B cell (primary cell): ENCODE results near the gene TRIM6. TPM values are rescaled to one million over a fixed set of nuclear protein-coding genes. Genes with fewer than 3 reads are reported as not detected.

Source experiments
- ATAC-seq: fragments of 200-7000 bp; cut with Tn5 transposase; one replicate; pipeline ENCODE4 v1.10.0; 2021; ENCODE audit warnings: low read depth, mild to moderate bottlenecking, moderate number of reproducible peaks, moderate library complexity
- CTCF ChIA-PET: fragments of 350-600 bp; sonication (Branson Sonifier 250); formaldehyde crosslinking; loops from one replicate; lab custom pipeline; 2021; ENCODE audit warnings: antibody characterized with exemption, inconsistent platforms; lab: Charles Lee
- POLR2A ChIA-PET: fragments of 350-600 bp; sonication (Branson Sonifier 250); formaldehyde crosslinking; loops from one replicate; lab custom pipeline; 2021; ENCODE audit warnings: antibody characterized with exemption; lab: Charles Lee
- DNase-seq: peaks from one replicate; pipeline ENCODE4 v3.0.0; 2013
- H2AFZ ChIP-seq: 2 replicates; pipeline ENCODE4 v1.6.1; 2012; ENCODE audit warnings: mild to moderate bottlenecking, low read depth, low read length; ENCODE audit not compliant: insufficient read depth, poor library complexity, severe bottlenecking
- H3K27ac ChIP-seq, 2 donors: 1 replicate in 1 of 2; 2 replicates in 1 of 2; pipeline ENCODE4 v1.5.1; 2012 to 2013; ENCODE audit warnings: low read length in 2 of 2, mild to moderate bottlenecking in 2 of 2, moderate library complexity in 1 of 2
- H3K27me3 ChIP-seq, 4 experiments: fragments of 200-600 bp in 1 of 4; sonication (generic) in 1 of 4; replicated peaks in 1 of 4; 1 replicate in 2 of 4; 2 replicates in 2 of 4; pipeline versions ENCODE4 v1.6.1 to v1.7.0; 2013 to 2016; ENCODE audit warnings: low read length in 3 of 4, mild to moderate bottlenecking in 2 of 4, mixed read lengths in 1 of 4, moderate library complexity in 1 of 4; ENCODE audit not compliant: insufficient read depth in 4 of 4, control insufficient read depth in 3 of 4; ENCODE audit errors: control extremely low read depth in 1 of 4
- H3K36me3 ChIP-seq, 2 experiments: replicated peaks in 1 of 2; 1 replicate in 1 of 2; 2 replicates in 1 of 2; pipeline versions ENCODE4 v1.6.1 to v1.7.1; 2013; ENCODE audit warnings: low read length in 1 of 2; ENCODE audit not compliant: insufficient read depth in 2 of 2, control insufficient read depth in 1 of 2; ENCODE audit errors: control extremely low read depth in 1 of 2, extremely low read depth in 1 of 2
- H3K4me1 ChIP-seq, 2 donors: fragments of 200-600 bp in 1 of 2; sonication (generic) in 1 of 2; 1 replicate in 1 of 2; 2 replicates in 1 of 2; pipeline versions ENCODE4 v1.5.1 to v1.6.1; 2013 to 2017; ENCODE audit warnings: low read length in 2 of 2; ENCODE audit not compliant: control insufficient read depth in 2 of 2, insufficient read depth in 2 of 2
- H3K4me2 ChIP-seq: replicated peaks from 2 replicates; pipeline ENCODE3; 2012; ENCODE audit warnings: mild to moderate bottlenecking, low read depth, low read length; ENCODE audit not compliant: poor library complexity, severe bottlenecking
- H3K4me3 ChIP-seq, 5 experiments: fragments of 200-600 bp in 1 of 5; sonication (generic) in 1 of 5; 1 replicate in 3 of 5; 2 replicates in 2 of 5; pipeline versions ENCODE4 v1.5.1 to v1.7.0; 2011 to 2016; ENCODE audit warnings: low read length in 4 of 5, mild to moderate bottlenecking in 4 of 5, low read depth in 2 of 5, control low read depth in 1 of 5, moderate library complexity in 1 of 5; ENCODE audit not compliant: insufficient read depth in 1 of 5; ENCODE audit errors: control extremely low read depth in 1 of 5, extremely low read depth in 1 of 5
- H3K79me2 ChIP-seq: fragments of 200-600 bp; sonication (generic); one replicate; pipeline ENCODE4 v1.6.0; 2016; ENCODE audit warnings: low read length; ENCODE audit not compliant: control insufficient read depth, insufficient read depth
- H3K9ac ChIP-seq: fragments of 200-600 bp; sonication (generic); 2 replicates; pipeline ENCODE4 v1.6.1; 2017; ENCODE audit warnings: mild to moderate bottlenecking, low read length, moderate library complexity
- H3K9me3 ChIP-seq, 3 donors: one replicate each; pipeline versions ENCODE4 v1.6.1 to v1.7.1; 2013; ENCODE audit warnings: low read length in 2 of 3; ENCODE audit not compliant: control insufficient read depth in 2 of 3, insufficient read depth in 1 of 3; ENCODE audit errors: control extremely low read depth in 1 of 3
- H4K20me1 ChIP-seq: 2 replicates; pipeline ENCODE4 v1.6.0; 2012; ENCODE audit warnings: mild to moderate bottlenecking, low read length; ENCODE audit not compliant: insufficient read depth, control insufficient read depth, poor library complexity, severe bottlenecking
- H3K27ac Mint-ChIP-seq: one replicate; pipeline ENCODE4 v1.8.0; 2021; ENCODE audit warnings: mixed read lengths
- H3K27me3 Mint-ChIP-seq: one replicate; pipeline ENCODE4 v1.8.0; 2021; ENCODE audit warnings: mixed read lengths
- H3K4me1 Mint-ChIP-seq: one replicate; pipeline ENCODE4 v1.8.0; 2021; ENCODE audit warnings: mixed read lengths
- H3K4me3 Mint-ChIP-seq: one replicate; pipeline ENCODE4 v1.8.0; 2021; ENCODE audit warnings: mixed read lengths
- H3K9me3 Mint-ChIP-seq: one replicate; pipeline ENCODE4 v1.8.0; 2022; ENCODE audit warnings: mixed read lengths; ENCODE audit not compliant: insufficient read depth
- EZH2 ChIP-seq: IDR thresholded peaks from 2 replicates; pipeline ENCODE4 v1.6.1; 2012; ENCODE audit warnings: borderline replicate concordance, low read depth, mild to moderate bottlenecking, moderate library complexity, low read length; ENCODE audit not compliant: insufficient read depth, poor library complexity, severe bottlenecking
- WGBS: methylation state at CpG from one replicate; pipeline ENCODE4 v1.1.5; 2013; ENCODE audit warnings: missing lambda C conversion rate; ENCODE audit not compliant: insufficient coverage; 5-methylcytosine and 5-hydroxymethylcytosine counted together
- intact Hi-C: fragments of 100-400 bp; cut with micrococcal nuclease; formaldehyde crosslinking; loops from one replicate; pipeline ENCODE4 v1.10.0; 2022
- polyA plus RNA-seq: library from polyadenylated mRNA; depleted of rRNA; stranded (reverse); fragments of >200 nt; gene quantifications from 2 replicates; pipeline ENCODE4 v1.2.3, GENCODE V29; 2012
- total RNA-seq, 2 donors: library from RNA; stranded (reverse); fragments of 120-200 nt in 1 of 2; gene quantifications; 1 replicate in 1 of 2; 2 replicates in 1 of 2; pipeline versions ENCODE4 v1.2.3 to v1.2.4, GENCODE V29; 2013 to 2022
- TF ChIP-seq, protein P1 (sequence below): fragments of 200-600 bp; IDR thresholded peaks from one replicate; pipeline ENCODE4 v1.8.0; 2022; ENCODE audit warnings: antibody characterized with exemption, mild to moderate bottlenecking

The TRIM6 gene
- total and polyA plus RNA-seq, 2 donors (not counting 1 experiment from before 2014, with no cell fraction given) = 0.10 TPM; not detected in 1

DNA sequence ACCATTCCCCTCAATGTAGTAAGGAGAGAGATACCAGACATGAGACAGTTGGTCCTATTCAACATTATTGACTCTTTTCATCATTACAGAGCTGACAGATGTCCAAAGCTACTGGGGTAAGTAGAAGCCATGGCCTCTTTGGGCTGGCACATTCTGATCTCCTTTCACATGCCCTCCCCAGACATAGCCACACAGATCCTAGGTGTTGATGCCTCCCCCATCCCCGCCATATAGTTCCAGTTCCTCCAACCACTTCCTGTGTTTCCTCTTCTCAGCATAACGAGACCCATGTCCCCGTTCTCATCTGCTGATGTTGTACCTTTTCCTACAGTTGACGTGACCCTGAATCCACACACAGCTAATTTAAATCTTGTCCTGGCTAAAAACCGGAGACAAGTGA is 14.0 kb downstream of the TRIM6 start:
- Mint-ChIP-seq H3K27ac (no peak overlapping the region), H3K27me3 (no peaks in the 10 kb centered on the region), H3K4me3 (no peak overlapping the region), H3K4me1 (no peaks in the 10 kb centered on the region), H3K9me3 (no peaks in the 10 kb centered on the region)
- no peaks in the 10 kb centered on the region for H4K20me1 ChIP-seq
- no peak overlapping the region for H3K27ac ChIP-seq
- no peaks in the 10 kb centered on the region for H3K79me2 ChIP-seq
- H3K36me3 ChIP-seq = no peaks in the 10 kb centered on the region
- no peaks in the 10 kb centered on the region for H3K4me1 ChIP-seq
- ChIA-PET POLR2A (no interaction called here), CTCF (no interaction called here)
- no peak overlapping the region for H3K4me2 ChIP-seq
- 83% methylated on average over 2 of the region's 5 CpGs for WGBS
- no peak for DNase-seq
- no peaks in the 10 kb centered on the region for H3K9me3 ChIP-seq
- no peak for ATAC-seq
- H3K9ac ChIP-seq = no peak overlapping the region
- H2AFZ ChIP-seq = no peak overlapping the region
- H3K27me3 ChIP-seq = no peaks in the 10 kb centered on the region
- H3K4me3 ChIP-seq = no peak overlapping the region
- TF ChIP-seq EZH2 = no peak
- TF ChIP-seq, protein P1, sequence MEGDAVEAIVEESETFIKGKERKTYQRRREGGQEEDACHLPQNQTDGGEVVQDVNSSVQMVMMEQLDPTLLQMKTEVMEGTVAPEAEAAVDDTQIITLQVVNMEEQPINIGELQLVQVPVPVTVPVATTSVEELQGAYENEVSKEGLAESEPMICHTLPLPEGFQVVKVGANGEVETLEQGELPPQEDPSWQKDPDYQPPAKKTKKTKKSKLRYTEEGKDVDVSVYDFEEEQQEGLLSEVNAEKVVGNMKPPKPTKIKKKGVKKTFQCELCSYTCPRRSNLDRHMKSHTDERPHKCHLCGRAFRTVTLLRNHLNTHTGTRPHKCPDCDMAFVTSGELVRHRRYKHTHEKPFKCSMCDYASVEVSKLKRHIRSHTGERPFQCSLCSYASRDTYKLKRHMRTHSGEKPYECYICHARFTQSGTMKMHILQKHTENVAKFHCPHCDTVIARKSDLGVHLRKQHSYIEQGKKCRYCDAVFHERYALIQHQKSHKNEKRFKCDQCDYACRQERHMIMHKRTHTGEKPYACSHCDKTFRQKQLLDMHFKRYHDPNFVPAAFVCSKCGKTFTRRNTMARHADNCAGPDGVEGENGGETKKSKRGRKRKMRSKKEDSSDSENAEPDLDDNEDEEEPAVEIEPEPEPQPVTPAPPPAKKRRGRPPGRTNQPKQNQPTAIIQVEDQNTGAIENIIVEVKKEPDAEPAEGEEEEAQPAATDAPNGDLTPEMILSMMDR = no peak
- intact Hi-C loops = no loop called here

DNA sequence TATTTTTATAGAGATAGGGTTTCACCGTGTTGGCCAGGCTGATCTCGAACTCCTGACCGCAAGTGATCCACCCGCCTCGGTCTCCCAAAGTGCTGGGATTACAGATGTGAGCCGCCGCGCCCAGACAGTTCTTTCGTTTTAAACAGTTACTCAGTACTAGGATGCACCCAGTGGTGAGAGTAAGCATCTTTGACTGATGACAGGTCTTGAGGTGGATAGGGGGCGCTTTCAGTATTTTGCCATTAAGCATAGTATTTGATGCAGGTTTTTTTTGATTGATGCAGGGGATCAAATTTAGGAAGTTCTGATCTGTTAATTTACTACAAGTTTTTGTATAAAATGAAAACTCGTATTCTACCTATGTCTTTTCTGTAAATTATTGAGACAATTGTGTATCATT is 15.2 kb downstream of the TRIM6 start:
- no peaks in the 10 kb centered on the region for H3K4me1 Mint-ChIP-seq
- ATAC-seq (no peak), DNase-seq (no peak)
- intact Hi-C loops = no loop called here
- WGBS = 93% methylated on average over 9 of the region's 11 CpGs
- H3K27ac Mint-ChIP-seq = no peak overlapping the region
- H3K27me3 Mint-ChIP-seq = no peaks in the 10 kb centered on the region
- H2AFZ ChIP-seq = no peak overlapping the region
- no peak for TF ChIP-seq EZH2
- no peaks in the 10 kb centered on the region for H3K36me3 ChIP-seq
- no peak overlapping the region for H3K4me3 ChIP-seq
- no peaks in the 10 kb centered on the region for H3K9me3 Mint-ChIP-seq
- no peaks in the 10 kb centered on the region for H3K27me3 ChIP-seq
- no peak overlapping the region for H3K4me2 ChIP-seq
- H3K9ac ChIP-seq = no peak overlapping the region
- CTCF ChIA-PET = no interaction called here
- no peak overlapping the region for H3K27ac ChIP-seq
- no peaks in the 10 kb centered on the region for H3K4me1 ChIP-seq
- H3K9me3 ChIP-seq = no peaks in the 10 kb centered on the region
- no peak overlapping the region for H3K4me3 Mint-ChIP-seq
- no peaks in the 10 kb centered on the region for H3K79me2 ChIP-seq
- H4K20me1 ChIP-seq = no peaks in the 10 kb centered on the region
- POLR2A ChIA-PET = no interaction called here
